Measurements from ENCODE around the gene KCNQ1OT1.

The KCNQ1OT1 gene

DNA sequence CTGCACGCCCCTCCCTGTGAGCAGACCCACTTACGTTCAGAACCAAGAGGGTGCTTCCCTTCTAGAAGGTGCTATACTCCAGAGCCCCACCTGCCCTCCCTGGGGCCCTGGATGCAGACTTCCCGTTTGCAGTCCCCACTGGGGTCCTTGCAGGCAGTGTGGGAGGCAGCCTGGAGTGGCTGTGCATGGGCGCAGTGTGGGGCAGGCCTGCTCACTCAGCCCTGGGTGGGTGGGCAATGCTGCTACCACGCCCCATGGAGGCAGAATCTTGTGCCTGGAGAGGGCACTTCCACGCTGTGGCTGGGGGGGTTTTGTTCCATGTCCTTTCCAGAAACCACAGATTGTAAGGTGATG is 116.2 kb downstream of the KCNQ1OT1 start:
- no peak for TF ChIP-seq CTCF (IDR thresholded peaks at IDR 0.05; ENCODE audit: control insufficient read depth, insufficient read depth, low read depth, low read length, missing control alignments)
- DNase-seq (ENCODE audit: low read depth), result no peak
- H3K4me3 ChIP-seq (ENCODE audit: control insufficient read depth, low read depth, low read length), result no peak overlapping the region

- no peak for DNase-seq (ENCODE audit: low read depth)
- TF ChIP-seq CTCF (IDR thresholded peaks at IDR 0.05; ENCODE audit: control insufficient read depth, insufficient read depth, low read depth, low read length, missing control alignments), result no peak
- H3K4me3 ChIP-seq (ENCODE audit: control insufficient read depth, low read depth, low read length), result no peak overlapping the region
Observed at GRCh38 chr11:2582946-2583604, 116.7 kb downstream of the KCNQ1OT1 start.

DNA sequence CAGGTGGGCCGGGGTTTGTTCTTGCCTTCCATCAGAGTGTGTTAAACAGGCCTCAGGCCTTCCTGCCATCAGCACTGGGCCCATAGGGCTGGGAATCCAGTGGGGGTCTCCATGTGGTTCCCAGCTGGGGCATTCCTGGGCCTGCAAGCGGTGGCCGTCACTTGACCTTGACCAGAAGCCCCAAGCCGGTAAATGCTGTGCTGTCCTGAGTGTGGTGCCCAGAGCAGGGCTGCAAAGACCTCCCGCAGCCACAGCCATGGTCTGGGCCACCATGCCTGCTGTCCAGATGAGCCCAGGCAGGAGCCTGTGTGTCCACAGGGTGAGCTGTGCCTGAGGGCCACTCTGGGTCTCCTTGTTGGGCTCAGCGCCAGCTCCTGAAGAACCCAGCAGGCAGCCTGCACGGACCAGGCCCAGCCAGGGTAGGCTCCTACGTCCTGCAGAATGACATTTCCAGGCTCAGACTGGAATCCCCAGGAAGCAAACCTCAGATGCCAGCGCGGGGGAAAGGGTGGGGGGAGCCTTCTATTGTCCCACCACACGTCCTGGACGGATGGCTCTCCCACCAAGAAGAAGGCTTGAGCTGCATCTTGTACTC is 117.3 kb downstream of the KCNQ1OT1 start:
- no peak for DNase-seq (ENCODE audit: low read depth)
- H3K4me3 ChIP-seq (ENCODE audit: control insufficient read depth, low read depth, low read length), result no peak overlapping the region
- TF ChIP-seq CTCF (IDR thresholded peaks at IDR 0.05; ENCODE audit: control insufficient read depth, insufficient read depth, low read depth, low read length, missing control alignments), result no peak

DNA sequence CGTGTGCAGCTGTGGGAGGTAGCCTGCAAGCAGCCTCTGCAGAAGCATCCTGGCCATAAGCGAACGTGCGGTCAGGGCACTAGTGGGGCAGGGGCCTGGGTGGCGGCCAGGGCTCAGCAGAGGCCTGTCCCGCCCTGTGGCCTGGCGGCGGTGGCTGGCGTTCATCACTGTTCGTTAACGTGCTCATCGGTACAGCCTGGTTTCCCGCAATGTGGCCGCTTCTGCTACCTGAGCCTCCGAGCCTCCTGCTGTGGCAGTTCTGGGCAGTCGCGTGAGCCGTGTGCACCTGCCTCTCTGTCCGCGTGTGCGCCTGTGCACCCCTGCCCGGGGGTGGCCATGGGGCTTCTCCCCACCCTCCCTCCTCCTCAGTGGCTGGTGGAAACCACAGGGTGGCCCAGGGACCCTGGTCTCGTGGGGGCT is 117.9 kb downstream of the KCNQ1OT1 start:
- no peak for DNase-seq (ENCODE audit: low read depth)
- H3K4me3 ChIP-seq (ENCODE audit: control insufficient read depth, low read depth, low read length), result no peak overlapping the region
- no peak for TF ChIP-seq CTCF (IDR thresholded peaks at IDR 0.05; ENCODE audit: control insufficient read depth, insufficient read depth, low read depth, low read length, missing control alignments)

DNA sequence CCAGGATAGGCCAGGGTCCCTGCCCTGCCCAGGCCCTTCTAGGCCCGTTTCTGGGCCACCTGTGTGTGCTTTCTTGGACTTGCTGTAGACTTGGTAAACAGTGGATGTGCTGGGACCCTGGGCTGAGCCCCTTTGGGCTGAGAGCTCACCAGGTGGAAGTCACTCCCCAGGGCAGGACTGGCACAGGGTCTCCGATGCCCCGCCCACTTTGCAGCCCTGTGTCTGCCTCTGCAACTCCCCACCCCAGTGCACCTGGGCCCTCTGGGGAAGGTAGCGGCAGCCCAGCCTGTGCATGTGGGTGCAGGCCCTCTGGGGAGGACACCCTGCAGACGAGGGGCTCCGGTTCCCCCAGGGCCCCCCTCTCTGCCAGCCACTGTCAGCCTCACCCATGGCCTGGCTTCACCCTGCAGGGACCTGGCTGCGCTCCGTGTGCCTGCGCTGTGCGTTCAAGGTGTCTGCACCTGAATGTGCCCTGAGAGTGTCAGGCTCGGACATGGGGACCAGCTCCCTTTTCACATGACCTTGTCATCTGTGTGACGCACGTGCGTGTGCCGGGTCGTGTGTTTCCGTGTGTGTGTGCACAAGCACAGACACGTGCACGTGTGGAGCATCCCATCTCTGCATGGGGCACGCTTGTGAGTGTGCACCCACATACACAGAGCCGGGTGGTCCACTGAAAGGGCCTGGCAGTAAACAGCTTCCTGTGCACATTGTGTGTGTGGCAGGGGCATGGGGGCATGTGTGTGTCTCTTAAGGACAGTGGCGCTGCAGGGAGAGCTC is 118.5 kb downstream of the KCNQ1OT1 start:
- no peak for DNase-seq (ENCODE audit: low read depth)

DNA sequence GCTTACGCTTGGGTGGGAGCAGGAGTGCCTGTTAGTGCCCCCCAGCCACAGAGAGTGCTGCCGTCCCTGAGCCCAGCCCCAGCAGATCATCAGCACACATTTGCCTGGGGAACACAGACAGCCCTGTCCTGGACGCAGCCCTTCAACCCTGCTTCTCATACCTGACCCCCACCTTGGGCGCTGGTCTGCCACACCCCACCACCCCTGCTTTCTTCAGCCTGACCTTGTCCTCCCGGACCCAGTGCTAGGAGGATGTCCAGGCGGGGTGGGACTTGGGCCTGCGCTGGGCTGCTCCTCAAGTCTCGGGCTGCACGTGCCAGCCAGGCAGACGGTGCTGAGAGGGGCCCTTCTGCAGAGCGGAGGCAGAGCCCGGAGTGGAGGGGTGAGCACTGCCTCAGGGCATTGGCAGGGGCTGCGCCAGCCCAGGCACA is 119.2 kb downstream of the KCNQ1OT1 start:
- no peak overlapping the region for H3K4me3 ChIP-seq (ENCODE audit: control insufficient read depth, low read depth, low read length)
- DNase-seq (ENCODE audit: low read depth), result no peak
- TF ChIP-seq CTCF (IDR thresholded peaks at IDR 0.05; ENCODE audit: control insufficient read depth, insufficient read depth, low read depth, low read length, missing control alignments), result no peak

More for the DNA sequence above, 118.5 kb downstream of the KCNQ1OT1 start:
- no peak for TF ChIP-seq CTCF (IDR thresholded peaks at IDR 0.05; ENCODE audit: control insufficient read depth, insufficient read depth, low read depth, low read length, missing control alignments)
- H3K4me3 ChIP-seq (ENCODE audit: control insufficient read depth, low read depth, low read length), result no peak overlapping the region

Measured in AG09309 (cell line).